Right lobe of liver (tissue), 6 donors: ENCODE measurements around the gene AHNAK2. TPM values are rescaled to one million over a fixed set of nuclear protein-coding genes. Genes with fewer than 3 reads are reported as not detected.

Experiments used
- ATAC-seq, 4 donors: fragments of 200-7000 bp; cut with Tn5 transposase; one replicate each; pipeline ENCODE4 v1.9.1; 2020; ENCODE audit warnings: mild to moderate bottlenecking in 4 of 4, moderate library complexity in 4 of 4
- DNase-seq, 3 donors: peaks; one replicate each; pipeline ENCODE4 v3.0.0-alpha.2; 2020
- H3K27ac ChIP-seq, 3 donors: fragments of 200-600 bp; one replicate each; pipeline ENCODE4 v1.8.0; 2022
- H3K27me3 ChIP-seq, 2 donors: fragments of 200-600 bp; one replicate each; pipeline ENCODE4 v1.8.0; 2022
- H3K36me3 ChIP-seq, 4 donors: fragments of 200-600 bp; sonication (generic) in 1 of 4; one replicate each; pipeline versions ENCODE4 v1.5.1 to v1.8.0; 2017 to 2022; ENCODE audit warnings: control low read depth in 1 of 4
- H3K4me1 ChIP-seq, 4 donors: fragments of 200-600 bp; sonication (generic) in 1 of 4; one replicate each; pipeline versions ENCODE4 v1.5.1 to v1.8.0; 2017 to 2022; ENCODE audit warnings: control low read depth in 1 of 4
- H3K4me3 ChIP-seq, 3 donors: fragments of 200-600 bp; one replicate each; pipeline ENCODE4 v1.8.0; 2022
- H3K9me3 ChIP-seq, 4 donors: fragments of 200-600 bp; sonication (generic) in 1 of 4; one replicate each; pipeline versions ENCODE4 v1.5.1 to v1.8.0; 2017 to 2022; ENCODE audit warnings: control low read depth in 1 of 4
- POLR2A ChIP-seq: fragments of 450-650 bp; IDR thresholded peaks from one replicate; pipeline ENCODE4 v1.6.1; 2017; ENCODE audit warnings: antibody characterized with exemption, mild to moderate bottlenecking
- WGBS: methylation state at CpG from one replicate; pipeline ENCODE4 v1.1.6; 2018; ENCODE audit warnings: low coverage, low lambda C conversion rate; ENCODE audit not compliant: insufficient coverage; ENCODE audit errors: missing lambda C conversion rate; 5-methylcytosine and 5-hydroxymethylcytosine counted together
- intact Hi-C, 2 donors: fragments of 100-400 bp; cut with DNase I; formaldehyde crosslinking; loops; one replicate each; pipeline versions ENCODE4 v1.11.2 to v1.14.1; 2022
- total RNA-seq, 6 experiments: library from RNA; depleted of rRNA in 2 of 6; stranded (reverse); fragments of >200 nt in 2 of 6; fragmentation: NEBNext Ultra II Directional in 3 of 6; extraction: Animal tissue kit (Norgen Biotek cat#: 25700) in 3 of 6; gene quantifications; one replicate each; pipeline versions ENCODE4 v1.1.0 to v1.2.4, GENCODE V29; 2016 to 2023
- TF ChIP-seq, protein P1 (sequence below), 4 donors: fragments of 200-600 bp in 3 of 4; fragments of 450-650 bp in 1 of 4; IDR thresholded peaks; one replicate each; pipeline versions ENCODE4 v1.5.1 to v1.8.0; 2016 to 2022; ENCODE audit warnings: antibody characterized with exemption in 4 of 4, mild to moderate bottlenecking in 2 of 4
- donor health status: DM: no; HTN: yes; CAD: no.
- donor health status: DM: no; HTN: no; CAD: no.
- donor health status: DM: no; HTN: no; CAD: no.
- donor health status: DM: no; HTN: yes; CAD: no.
- donor health status: DM: no; HTN: yes; CAD: no.

The AHNAK2 gene
- total RNA-seq, 6 experiments from 2014 or later = 2.1 to 12.2 (median 4.6) TPM

DNA sequence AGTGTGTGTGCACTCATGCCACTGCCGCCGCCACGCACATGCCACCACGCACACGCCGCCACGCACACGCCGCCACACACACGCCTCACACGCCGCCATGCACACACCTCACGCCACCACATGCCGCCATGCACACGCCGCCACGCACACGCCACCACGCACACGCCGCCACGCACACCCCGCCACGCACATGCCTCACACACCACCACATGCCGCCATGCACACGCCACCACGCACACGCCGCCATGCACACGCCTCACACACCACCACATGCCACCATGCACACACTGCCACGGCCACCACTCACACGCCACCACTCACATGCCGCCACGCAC is 13.7 kb upstream of the AHNAK2 start:
- intact Hi-C loops = no loop called here
- 82% methylated on average over 34 of the region's 34 CpGs for WGBS
- Histone ChIP-seq H3K4me1 (no peaks in the 10 kb centered on the region), H3K4me3 (no peak overlapping the region), H3K36me3 (no peaks in the 10 kb centered on the region), H3K9me3 (no peaks in the 10 kb centered on the region), H3K27me3 (no peaks in the 10 kb centered on the region), H3K27ac (no peak overlapping the region)
- DNase-seq (no peak), ATAC-seq (no peak)
- TF ChIP-seq, protein P1, sequence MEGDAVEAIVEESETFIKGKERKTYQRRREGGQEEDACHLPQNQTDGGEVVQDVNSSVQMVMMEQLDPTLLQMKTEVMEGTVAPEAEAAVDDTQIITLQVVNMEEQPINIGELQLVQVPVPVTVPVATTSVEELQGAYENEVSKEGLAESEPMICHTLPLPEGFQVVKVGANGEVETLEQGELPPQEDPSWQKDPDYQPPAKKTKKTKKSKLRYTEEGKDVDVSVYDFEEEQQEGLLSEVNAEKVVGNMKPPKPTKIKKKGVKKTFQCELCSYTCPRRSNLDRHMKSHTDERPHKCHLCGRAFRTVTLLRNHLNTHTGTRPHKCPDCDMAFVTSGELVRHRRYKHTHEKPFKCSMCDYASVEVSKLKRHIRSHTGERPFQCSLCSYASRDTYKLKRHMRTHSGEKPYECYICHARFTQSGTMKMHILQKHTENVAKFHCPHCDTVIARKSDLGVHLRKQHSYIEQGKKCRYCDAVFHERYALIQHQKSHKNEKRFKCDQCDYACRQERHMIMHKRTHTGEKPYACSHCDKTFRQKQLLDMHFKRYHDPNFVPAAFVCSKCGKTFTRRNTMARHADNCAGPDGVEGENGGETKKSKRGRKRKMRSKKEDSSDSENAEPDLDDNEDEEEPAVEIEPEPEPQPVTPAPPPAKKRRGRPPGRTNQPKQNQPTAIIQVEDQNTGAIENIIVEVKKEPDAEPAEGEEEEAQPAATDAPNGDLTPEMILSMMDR (IDR thresholded peaks at IDR 0.05) = no peak
- TF ChIP-seq POLR2A = no peak

DNA sequence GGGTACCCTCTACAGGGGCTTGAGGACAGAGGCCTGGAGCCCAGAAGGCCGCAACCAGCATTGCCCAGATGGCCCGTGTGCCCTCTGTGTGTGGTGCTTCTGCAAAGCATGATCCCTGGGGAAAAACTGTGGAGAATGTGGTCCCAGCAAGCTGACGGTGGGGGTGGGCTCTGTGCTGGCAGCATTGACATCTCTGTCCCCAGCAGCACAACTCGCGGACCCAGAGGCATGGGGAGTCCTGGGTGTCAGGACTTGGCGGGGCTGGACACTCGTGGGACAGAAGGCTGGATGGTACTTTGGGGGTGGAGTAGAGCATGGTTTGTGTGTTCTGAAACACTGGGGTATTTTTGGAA is 11.8 kb upstream of the AHNAK2 start:
- no peak for ATAC-seq
- no peak overlapping the region for H3K27ac ChIP-seq
- intact Hi-C loops = no loop called here
- H3K36me3 ChIP-seq = no peaks in the 10 kb centered on the region
- H3K4me3 ChIP-seq = no peak overlapping the region
- no peaks in the 10 kb centered on the region for H3K9me3 ChIP-seq
- peaks cover 0 to 6% (median 3%) of the 10 kb centered on the region in 4 donors for H3K4me1 ChIP-seq
- 100% methylated on average over 3 of the region's 7 CpGs for WGBS
- no peak for TF ChIP-seq POLR2A
- TF ChIP-seq, protein P1 (IDR thresholded peaks at IDR 0.05) = no peak
- no peak for DNase-seq
- no peaks in the 10 kb centered on the region for H3K27me3 ChIP-seq

DNA sequence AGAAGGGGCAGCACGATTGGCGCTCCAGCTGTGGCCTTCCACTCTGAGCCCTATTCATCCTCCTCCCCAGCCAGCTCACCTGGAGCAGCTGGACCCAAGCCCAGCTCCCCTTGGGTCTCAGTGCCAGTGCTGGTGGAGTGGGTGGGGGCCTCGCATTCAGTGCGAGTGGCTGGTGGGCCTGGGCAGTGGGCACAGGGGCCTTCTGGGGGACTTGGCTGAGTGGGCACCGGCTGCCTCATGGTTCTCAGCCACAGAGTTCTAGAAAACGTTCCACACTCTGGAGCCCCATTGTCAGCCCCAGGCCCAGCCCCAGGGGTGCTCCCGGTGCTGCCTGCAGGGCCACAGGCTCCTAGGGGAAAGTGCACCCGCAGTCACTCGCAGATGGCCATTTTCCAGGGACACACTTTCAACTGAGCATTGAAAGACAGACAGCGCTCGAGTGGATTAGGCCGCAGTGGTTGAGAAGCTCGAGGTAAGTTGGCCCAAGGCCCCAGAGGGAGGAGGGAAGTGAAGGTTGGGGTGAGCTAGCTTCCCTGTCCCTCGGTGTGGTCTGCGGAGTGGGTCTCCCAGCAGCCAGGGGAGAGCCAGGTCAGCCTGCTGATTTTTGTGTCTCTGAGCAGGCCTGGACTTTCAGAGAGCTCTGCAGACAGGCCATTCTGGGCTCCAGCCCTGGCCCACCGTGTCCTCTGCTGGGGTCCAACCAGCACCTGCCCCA is 11.2 kb upstream of the AHNAK2 start:
- no CpG with 5 or more reads among the region's 16 CpGs for WGBS
- intact Hi-C loops = no loop called here
- no peaks in the 10 kb centered on the region for H3K27me3 ChIP-seq

DNA sequence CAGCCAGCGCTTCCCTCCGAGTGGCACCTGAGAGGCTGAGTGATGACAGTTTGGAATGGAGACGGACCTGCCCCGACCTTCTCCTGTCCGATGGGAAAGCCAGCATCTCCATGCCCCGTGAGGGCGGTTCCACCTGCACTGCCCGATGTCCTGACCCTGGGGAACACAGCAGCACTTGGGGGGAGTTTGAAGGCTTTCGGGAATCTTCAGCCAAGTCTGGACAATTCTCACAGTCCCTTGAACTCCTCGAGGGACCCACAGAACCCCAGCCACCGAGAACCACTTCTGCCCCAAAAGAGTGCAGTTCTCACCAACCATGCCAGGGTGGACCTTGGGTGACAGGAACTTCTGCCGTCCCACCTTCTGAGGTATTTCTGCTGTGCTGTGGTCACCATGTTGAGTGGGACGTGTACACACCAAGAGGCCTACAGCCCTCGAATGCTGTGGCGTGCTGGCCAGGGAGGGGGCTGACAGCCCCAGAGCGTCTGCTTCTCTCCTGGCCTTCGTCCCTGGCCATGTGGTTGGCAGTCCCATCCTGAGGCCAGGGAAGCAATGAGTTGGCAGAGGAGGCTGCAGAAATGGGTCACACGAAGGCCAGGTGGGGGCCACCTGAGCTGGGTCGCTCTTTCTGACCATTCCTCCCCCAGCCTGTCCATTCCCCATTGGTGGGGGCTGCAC is 8.5 kb upstream of the AHNAK2 start:
- Histone ChIP-seq H3K36me3 (no peaks in the 10 kb centered on the region), H3K27ac (no peak overlapping the region), H3K4me3 (peak overlapping the region; percentile 80 to 95 (median 82)), H3K27me3 (no peaks in the 10 kb centered on the region), H3K9me3 (no peaks in the 10 kb centered on the region), H3K4me1 (peaks cover 0 to 6% (median 3%) of the 10 kb centered on the region in 4 donors)
- 27% methylated on average over 2 of the region's 19 CpGs for WGBS
- ATAC-seq = no peak
- TF ChIP-seq, protein P1 (IDR thresholded peaks at IDR 0.05) = no peak
- no peak for TF ChIP-seq POLR2A
- intact Hi-C loops = no loop called here
- DNase-seq = peak in 1 of 3 donors; percentile 51

More for the DNA sequence above, 11.2 kb upstream of the AHNAK2 start:
- Histone ChIP-seq H3K4me1 (peaks cover 0 to 6% (median 3%) of the 10 kb centered on the region in 4 donors), H3K4me3 (no peak overlapping the region), H3K36me3 (no peaks in the 10 kb centered on the region), H3K27ac (no peak overlapping the region), H3K9me3 (no peaks in the 10 kb centered on the region)
- no peak for ATAC-seq
- no peak for DNase-seq
- TF ChIP-seq, protein P1 (IDR thresholded peaks at IDR 0.05) = no peak
- TF ChIP-seq POLR2A = no peak
